ENCODE data around the gene TLK1. TPM values are rescaled to one million over a fixed set of nuclear protein-coding genes. Genes with fewer than 3 reads are reported as not detected.

TLK1 gene
- total RNA-seq (2014; rRNA removed; shearing (Covaris generic)): 12.4 and 12.9 TPM in 2 replicates
- polyA plus RNA-seq (2015; cell fraction: cytosol; rRNA removed): 15.8 and 30.8 TPM in 2 replicates
- 7.8 and 21.8 TPM in 2 replicates for polyA plus RNA-seq (2015; cell fraction: nucleus; rRNA removed)

- peak; percentile 71 for DNase-seq (ENCODE audit: low read depth, low spot score)
- in situ Hi-C loops (cut with HindIII; ENCODE audit: low pct_unique_long_range_greater_than_20kb, low sequenced_read_pairs): no loop called here
Observed at GRCh38 chr2:171160119-171160955, at the start of gene TLK1. Gene TLK1, minus strand, starts transcription at chr2:171160893. Its CDS starts 465 bp downstream, at chr2:171160428.

DNA sequence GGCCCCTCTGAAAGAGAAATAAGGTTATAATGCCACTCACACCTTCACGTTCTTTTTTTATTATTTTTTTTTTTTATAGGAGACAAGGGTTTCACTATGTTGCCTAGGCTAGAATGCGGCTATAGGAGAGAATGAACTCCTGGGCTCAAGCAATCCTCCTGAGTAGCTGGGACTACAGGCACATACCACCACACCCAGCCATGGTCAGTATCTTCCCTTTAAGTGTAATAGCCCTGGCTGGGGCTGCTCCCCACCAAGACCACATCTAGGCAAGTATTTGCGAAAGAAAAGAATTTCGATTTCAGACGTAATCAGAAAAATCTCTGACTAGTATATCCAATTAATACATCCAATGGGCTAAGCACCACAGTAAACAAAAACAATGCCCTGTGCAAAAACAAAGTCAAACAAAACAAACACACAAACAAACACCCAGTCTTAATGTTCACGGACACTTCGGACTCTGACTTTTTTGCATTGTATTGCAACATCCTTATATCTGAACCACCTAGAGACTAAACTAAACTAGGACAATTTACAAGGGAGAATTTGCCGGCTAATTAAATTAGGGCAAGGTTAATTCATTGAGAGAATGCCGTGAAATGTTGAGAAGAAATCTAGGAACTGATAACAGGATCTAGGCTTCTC lies 49.6 kb upstream of the TLK1 start:
- DNase-seq (ENCODE audit: low read depth, low spot score): no peak
- in situ Hi-C loops (cut with HindIII; ENCODE audit: low pct_unique_long_range_greater_than_20kb, low sequenced_read_pairs): no loop called here

- DNase-seq (ENCODE audit: low read depth, low spot score): no peak
- in situ Hi-C loops (cut with HindIII; ENCODE audit: low pct_unique_long_range_greater_than_20kb, low sequenced_read_pairs): no loop called here
Observed at GRCh38 chr2:171208657-171209056, 48.0 kb upstream of the TLK1 start.

- no peak for DNase-seq (ENCODE audit: low read depth, low spot score)
- in situ Hi-C loops (cut with HindIII; ENCODE audit: low pct_unique_long_range_greater_than_20kb, low sequenced_read_pairs): no loop called here
Observed at GRCh38 chr2:171206422-171207115, 45.9 kb upstream of the TLK1 start.

DNA sequence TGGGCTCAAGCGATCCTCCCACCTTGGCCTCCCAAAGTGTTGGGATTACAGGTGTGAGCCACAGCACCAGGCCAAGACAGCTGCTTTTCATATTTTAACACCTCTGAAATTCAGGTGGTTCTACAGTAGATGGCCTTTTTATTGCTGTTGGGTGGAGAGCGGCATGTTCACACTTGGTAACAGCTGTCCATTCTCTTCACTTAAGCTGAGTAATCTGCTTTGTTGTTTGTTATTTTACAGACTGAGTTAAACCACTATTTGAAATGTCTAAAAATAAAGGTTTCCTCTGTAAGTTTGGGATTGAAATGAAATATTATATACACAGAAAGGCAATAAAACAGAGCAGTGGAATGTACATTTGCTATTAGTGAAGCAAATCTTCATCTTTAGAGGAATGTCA lies 44.9 kb upstream of the TLK1 start:
- no peak for DNase-seq (ENCODE audit: low read depth, low spot score)
- in situ Hi-C loops (cut with HindIII; ENCODE audit: low pct_unique_long_range_greater_than_20kb, low sequenced_read_pairs): no loop called here

DNA sequence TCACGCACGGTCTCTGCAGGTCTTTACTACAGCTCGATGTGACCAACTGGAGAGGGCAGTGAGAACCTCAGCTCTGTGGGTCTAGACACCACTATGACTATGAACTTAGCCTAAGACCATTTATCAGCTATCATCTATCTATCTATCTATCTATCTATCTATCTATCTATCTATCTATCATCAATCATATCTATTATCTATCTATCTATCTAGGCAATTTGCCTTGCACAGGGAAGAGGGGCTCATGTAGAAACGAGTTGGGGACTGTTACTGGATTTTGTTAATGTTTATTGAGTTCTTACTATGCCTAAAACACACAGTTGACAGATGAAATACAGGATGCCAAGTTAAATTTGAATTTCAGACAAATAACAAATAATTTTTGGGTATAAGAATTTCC lies 41.1 kb upstream of the TLK1 start:
- DNase-seq (ENCODE audit: low read depth, low spot score): no peak
- in situ Hi-C loops (cut with HindIII; ENCODE audit: low pct_unique_long_range_greater_than_20kb, low sequenced_read_pairs): no loop called here

DNA sequence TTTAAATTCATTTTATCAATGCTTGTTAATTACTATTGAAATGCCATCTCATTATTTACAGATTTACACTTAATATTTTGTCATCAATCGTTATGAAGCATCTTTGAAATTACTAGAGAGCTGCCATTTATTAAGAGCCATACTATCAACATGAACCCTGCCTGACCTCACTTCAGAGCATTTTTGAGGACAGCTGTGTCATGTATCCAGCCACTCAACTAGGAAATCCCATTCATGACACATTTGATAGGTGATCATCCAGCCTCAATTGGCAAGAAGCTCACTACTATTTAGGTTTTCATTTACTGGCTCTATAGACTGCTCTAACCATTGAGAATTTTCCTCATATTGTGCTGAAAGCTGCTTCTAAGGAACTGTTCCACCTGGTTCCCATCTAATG lies 40.6 kb upstream of the TLK1 start:
- no peak for DNase-seq (ENCODE audit: low read depth, low spot score)
- in situ Hi-C loops (cut with HindIII; ENCODE audit: low pct_unique_long_range_greater_than_20kb, low sequenced_read_pairs): no loop called here

- in situ Hi-C loops (cut with HindIII; ENCODE audit: low pct_unique_long_range_greater_than_20kb, low sequenced_read_pairs): no loop called here
- no peak for DNase-seq (ENCODE audit: low read depth, low spot score)
Observed at GRCh38 chr2:171200469-171200868, 39.8 kb upstream of the TLK1 start.

- no peak for DNase-seq (ENCODE audit: low read depth, low spot score)
- in situ Hi-C loops (cut with HindIII; ENCODE audit: low pct_unique_long_range_greater_than_20kb, low sequenced_read_pairs): no loop called here
Observed at GRCh38 chr2:171191021-171191420, 30.3 kb upstream of the TLK1 start.

- DNase-seq (ENCODE audit: low read depth, low spot score): no peak
- in situ Hi-C loops (cut with HindIII; ENCODE audit: low pct_unique_long_range_greater_than_20kb, low sequenced_read_pairs): no loop called here
Observed at GRCh38 chr2:171187819-171188218, 27.1 kb upstream of the TLK1 start.

DNA sequence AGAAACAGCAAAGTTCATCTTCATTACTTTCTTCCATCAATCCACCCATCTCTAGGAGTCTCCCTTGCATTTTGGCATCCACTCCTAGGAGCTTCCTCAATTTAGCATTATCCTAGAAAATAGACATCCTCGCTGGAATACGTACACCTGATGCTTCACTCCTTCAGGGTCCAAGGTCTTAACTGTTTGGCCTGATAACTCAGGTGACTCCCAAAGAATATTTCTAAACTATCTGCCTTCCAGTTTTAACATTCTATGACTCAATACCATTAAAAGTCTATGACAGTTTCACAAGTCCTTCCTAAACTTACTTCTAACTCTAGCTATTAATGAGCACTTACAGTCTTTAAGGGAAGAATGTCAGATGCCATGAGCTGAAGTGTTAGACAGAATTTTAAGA lies 26.5 kb upstream of the TLK1 start:
- no peak for DNase-seq (ENCODE audit: low read depth, low spot score)
- in situ Hi-C loops (cut with HindIII; ENCODE audit: low pct_unique_long_range_greater_than_20kb, low sequenced_read_pairs): no loop called here

DNA sequence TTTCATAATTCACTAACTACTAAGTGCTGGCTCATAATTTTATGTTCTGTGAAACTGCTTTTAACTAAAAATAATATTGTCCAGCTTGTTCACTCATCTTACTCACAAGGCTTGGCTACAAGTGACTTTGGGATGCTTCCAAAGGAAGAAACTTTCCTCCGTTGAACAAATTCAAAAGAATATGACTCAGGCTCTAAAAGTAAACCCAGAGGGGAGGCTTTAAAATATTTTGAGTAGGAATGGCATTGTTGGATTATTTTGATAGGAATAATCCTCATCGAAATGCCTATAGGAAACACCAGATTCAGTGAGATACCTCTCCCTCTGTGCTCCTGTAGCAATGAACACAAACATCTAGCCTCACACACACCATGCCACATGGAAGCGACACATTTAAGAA lies 25.2 kb upstream of the TLK1 start:
- in situ Hi-C loops (cut with HindIII; ENCODE audit: low pct_unique_long_range_greater_than_20kb, low sequenced_read_pairs): no loop called here
- no peak for DNase-seq (ENCODE audit: low read depth, low spot score)

DNA sequence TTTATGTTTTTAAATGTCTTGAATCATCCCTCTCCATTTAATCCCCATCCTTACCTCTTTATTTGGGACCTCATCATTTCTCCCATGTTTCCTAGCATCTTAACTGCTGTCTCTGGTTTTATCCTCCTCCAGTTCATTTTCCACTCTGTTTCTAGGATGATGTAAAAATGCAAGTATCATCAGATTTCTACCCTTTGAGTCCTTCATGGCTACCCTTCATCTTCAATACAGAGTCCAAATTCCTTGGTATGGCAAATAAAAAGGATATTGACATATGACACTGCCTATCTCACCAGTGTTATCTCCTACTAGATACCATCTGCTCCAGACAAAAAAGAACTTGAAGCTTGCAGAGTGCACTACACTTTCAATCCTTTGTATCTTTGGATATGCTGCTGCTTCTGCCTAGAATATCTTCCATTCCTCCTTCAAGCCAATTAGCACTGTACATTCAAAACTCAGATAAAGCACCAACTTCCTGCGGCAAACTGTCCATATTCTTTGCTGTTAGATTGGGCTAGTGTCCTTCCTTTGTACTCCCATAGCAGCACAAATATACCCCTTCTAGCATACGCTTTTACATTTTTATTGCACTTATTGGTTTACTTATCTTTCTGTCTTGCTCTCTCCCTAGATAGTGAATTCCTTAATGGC lies 24.6 kb upstream of the TLK1 start:
- DNase-seq (ENCODE audit: low read depth, low spot score): no peak
- in situ Hi-C loops (cut with HindIII; ENCODE audit: low pct_unique_long_range_greater_than_20kb, low sequenced_read_pairs): no loop called here

DNA sequence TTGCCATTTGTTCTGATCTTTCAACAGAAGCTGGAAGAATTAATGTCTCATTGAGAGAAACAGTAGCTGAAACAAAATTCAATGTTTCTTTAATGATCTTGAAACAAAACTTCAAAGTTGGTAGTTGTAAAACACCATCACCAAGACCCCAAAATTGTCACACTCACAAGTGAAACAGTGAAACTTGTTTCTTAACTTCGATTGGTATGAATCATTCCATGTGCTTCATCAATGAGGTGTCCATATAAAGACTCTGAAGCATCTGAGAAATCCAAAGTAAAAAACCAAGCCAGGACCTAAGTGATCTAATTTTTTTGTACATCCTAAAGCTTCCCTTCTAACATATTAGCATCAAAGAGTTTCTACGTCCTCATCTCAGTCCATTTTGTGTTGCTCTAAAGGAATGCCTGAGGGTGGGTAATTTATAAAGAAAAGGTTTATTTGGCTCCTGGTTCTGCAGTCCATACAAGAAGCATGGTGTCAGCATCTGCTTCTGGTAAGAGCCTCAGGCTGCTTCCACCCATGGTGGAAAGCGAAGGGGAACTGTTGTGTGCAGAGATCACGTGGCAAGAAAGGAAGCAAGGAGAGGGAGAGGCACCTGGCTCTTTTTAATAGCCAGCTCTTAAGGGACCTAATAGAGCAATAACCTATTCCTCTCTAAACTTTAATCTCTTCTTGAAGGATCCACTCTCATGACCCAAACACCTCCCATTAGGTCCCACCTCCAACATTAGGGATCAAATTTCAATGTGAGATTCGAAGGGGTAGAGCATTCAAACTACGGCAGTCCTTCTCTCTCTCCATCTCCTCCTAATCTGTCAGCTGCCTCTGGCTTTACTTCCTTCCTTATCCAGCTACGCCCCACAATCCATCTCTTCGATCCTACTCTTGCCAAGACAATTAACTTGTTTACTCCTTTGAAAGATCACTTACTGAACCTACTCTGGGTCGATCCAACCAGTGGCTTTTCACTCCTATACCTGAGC lies 20.7 kb upstream of the TLK1 start:
- DNase-seq (ENCODE audit: low read depth, low spot score): no peak
- in situ Hi-C loops (cut with HindIII; ENCODE audit: low pct_unique_long_range_greater_than_20kb, low sequenced_read_pairs): no loop called here

DNA sequence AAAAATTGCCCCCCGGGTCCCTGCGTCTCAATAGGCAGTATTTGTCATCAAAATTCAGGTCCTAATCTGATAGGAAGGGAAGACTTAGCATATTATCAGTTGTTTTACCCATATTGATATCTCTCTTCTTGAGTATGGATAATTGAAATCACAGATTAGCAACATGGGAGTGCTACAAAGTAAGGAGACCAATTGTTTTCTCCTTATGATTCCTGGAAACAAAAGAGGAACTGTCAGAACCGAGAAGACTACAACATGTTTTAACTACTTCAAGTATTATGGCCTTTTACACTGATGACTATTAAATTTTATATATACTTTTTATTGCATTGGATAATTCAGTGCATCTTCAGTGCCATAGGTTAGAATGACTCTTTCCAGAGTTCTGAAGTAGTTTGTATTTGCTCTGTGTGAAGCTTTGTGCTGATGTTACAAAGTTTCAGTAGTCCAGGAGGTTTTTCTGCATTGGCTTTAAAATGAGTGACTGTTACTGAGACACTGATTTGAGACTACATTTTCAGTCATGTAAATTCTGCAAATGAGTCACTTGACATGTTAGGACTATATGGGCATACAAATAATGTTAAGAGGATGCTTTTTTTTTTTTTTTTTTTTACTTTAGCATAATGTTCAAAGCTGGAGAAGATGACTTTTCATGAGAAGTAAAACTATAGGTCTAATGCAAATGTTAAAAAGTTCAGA lies 19.7 kb upstream of the TLK1 start:
- no peak for DNase-seq (ENCODE audit: low read depth, low spot score)
- in situ Hi-C loops (cut with HindIII; ENCODE audit: low pct_unique_long_range_greater_than_20kb, low sequenced_read_pairs): no loop called here

GRCh38 chr2:171178993-171179392 lies 18.3 kb upstream of the TLK1 start:
- in situ Hi-C loops (cut with HindIII; ENCODE audit: low pct_unique_long_range_greater_than_20kb, low sequenced_read_pairs): no loop called here
- DNase-seq (ENCODE audit: low read depth, low spot score): no peak
